Mesodermal cell (in vitro differentiated cells): Measurements from ENCODE around the gene CMTR1.

ENCODE experiments used
- H3K27ac ChIP-seq: 2 replicates; pipeline ENCODE4 v1.7.0; 2013; ENCODE audit warnings: mild to moderate bottlenecking, low read depth, low read length, moderate library complexity; ENCODE audit not compliant: severe bottlenecking
- H3K36me3 ChIP-seq: 2 replicates; pipeline ENCODE4 v1.7.1; 2013; ENCODE audit warnings: mild to moderate bottlenecking, low read length, moderate library complexity; ENCODE audit not compliant: control insufficient read depth, insufficient read depth
- H3K4me1 ChIP-seq: one replicate; pipeline ENCODE4 v1.7.1; 2013; ENCODE audit warnings: mild to moderate bottlenecking, low read length; ENCODE audit not compliant: insufficient read depth, control insufficient read depth, poor library complexity, severe bottlenecking
- H3K4me3 ChIP-seq: 2 replicates; pipeline ENCODE4 v1.7.0; 2013; ENCODE audit warnings: low read length, control low read depth, mild to moderate bottlenecking; ENCODE audit not compliant: insufficient read depth, poor library complexity, severe bottlenecking; ENCODE audit errors: extremely low read depth
- H3K9me3 ChIP-seq: 2 replicates; pipeline ENCODE4 v1.7.1; 2013; ENCODE audit warnings: mild to moderate bottlenecking, low read length, moderate library complexity; ENCODE audit not compliant: control insufficient read depth
- WGBS, 2 experiments: methylation state at CpG; one replicate each; pipeline ENCODE4 v1.1.5; 2013; ENCODE audit warnings: missing lambda C conversion rate in 2 of 2; ENCODE audit not compliant: insufficient coverage in 2 of 2; 5-methylcytosine and 5-hydroxymethylcytosine counted together

CMTR1 gene

DNA sequence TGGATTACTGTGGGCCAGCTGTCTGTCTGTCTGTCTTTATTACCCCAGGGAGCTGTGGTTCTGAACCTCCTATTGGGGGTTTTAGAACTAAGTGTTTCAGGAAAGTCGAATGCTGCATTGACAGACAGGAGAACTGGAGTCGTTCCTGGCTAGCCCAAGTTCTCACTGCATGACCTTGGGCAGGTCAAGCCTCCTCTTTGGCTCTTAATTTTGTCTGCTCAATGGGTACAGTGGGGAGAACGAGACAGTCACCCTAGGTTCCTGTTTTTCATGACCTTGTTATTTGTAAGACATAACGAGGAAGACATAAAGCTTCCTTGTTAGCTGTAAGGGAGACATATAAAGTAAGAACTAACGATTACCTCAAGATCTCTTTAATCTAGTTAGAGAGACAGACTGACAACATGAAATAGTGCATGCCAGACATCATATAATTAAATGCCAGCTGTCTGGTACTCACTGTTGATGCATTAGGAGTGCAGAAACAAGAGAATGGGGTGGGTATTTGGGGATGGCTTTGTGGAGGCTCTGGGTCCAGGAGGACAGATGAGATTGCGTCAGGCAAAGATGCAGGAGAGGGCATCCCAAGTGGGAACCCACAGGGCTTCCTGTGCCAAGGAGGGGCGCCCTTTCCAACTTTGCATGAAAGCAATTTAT, 70.4 kb downstream of the CMTR1 start:
- no peak overlapping the region for H3K27ac ChIP-seq
- H3K36me3 ChIP-seq = no peaks in the 10 kb centered on the region
- H3K4me1 ChIP-seq = no peaks in the 10 kb centered on the region
- H3K4me3 ChIP-seq = no peak overlapping the region
- WGBS, 2 experiments = 91% methylated on average over 6 of the region's 7 CpGs
- no peaks in the 10 kb centered on the region for H3K9me3 ChIP-seq

DNA sequence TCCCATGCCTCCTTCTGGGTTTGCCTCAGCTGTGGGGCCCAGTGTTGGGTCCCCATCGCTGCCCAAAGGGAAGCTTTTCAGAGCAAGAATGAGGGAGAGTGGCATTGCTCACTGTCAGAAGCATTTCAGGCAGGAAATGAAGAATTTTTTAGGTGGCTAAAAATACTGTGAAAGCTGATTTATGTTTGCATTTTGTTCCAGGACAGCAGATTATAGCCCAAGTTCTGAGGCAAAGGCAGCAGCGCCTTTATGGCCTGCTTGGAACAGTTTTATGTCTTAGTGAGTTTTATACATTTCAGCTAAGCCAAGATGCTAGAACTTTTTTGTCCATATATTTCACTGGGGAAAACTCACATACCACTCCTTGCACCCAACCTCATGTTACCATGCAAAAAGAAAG, 71.0 kb downstream of the CMTR1 start:
- Histone ChIP-seq H3K36me3 (no peaks in the 10 kb centered on the region), H3K27ac (no peak overlapping the region), H3K4me3 (no peak overlapping the region), H3K4me1 (no peaks in the 10 kb centered on the region), H3K9me3 (no peaks in the 10 kb centered on the region)
- WGBS, 2 experiments = no CpG with 5 or more reads among the region's 2 CpGs

DNA sequence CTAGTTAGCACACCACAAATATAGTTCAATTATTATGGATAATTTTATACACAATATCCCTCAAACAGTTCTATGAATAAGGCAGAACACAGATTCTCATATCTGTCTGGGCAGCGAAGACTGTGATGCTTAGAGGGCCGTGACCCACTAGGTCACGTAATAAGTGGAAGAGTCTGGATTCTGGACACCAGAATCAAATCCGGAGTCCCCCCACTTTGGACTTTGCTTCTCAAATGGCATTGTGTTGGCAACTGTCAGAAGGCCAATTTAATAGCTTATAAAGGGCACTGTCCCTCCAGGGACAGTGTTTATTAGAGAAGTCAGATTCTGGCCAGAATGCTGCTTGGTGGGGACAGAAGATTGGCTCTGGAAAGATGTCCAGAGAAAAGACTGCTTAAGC, 73.5 kb downstream of the CMTR1 start:
- Histone ChIP-seq H3K27ac (no peak overlapping the region), H3K4me3 (no peak overlapping the region), H3K4me1 (no peaks in the 10 kb centered on the region), H3K36me3 (no peaks in the 10 kb centered on the region), H3K9me3 (no peaks in the 10 kb centered on the region)
- WGBS, 2 experiments = 69 to 75% methylated on average over 4 of the region's 4 CpGs

DNA sequence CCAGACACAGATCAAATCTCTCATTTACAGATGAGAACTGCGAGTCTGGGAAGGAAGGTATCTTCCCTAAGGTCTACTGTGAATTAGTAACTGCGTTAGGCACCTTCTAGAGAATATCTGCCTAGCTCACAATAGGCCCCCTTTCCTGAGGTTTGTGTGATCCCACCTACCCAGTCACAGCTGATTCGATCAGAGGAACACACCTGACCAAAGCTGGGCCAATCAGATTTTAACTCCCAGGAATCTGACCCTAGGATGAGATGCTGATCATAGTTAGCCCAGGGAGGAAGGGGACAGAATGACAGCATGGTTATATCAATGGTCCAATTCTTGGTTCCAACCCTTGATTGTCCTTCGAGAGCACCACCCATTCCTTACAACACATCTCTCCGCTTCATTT, 74.1 kb downstream of the CMTR1 start:
- Histone ChIP-seq H3K36me3 (no peaks in the 10 kb centered on the region), H3K9me3 (no peaks in the 10 kb centered on the region), H3K27ac (no peak overlapping the region)

DNA sequence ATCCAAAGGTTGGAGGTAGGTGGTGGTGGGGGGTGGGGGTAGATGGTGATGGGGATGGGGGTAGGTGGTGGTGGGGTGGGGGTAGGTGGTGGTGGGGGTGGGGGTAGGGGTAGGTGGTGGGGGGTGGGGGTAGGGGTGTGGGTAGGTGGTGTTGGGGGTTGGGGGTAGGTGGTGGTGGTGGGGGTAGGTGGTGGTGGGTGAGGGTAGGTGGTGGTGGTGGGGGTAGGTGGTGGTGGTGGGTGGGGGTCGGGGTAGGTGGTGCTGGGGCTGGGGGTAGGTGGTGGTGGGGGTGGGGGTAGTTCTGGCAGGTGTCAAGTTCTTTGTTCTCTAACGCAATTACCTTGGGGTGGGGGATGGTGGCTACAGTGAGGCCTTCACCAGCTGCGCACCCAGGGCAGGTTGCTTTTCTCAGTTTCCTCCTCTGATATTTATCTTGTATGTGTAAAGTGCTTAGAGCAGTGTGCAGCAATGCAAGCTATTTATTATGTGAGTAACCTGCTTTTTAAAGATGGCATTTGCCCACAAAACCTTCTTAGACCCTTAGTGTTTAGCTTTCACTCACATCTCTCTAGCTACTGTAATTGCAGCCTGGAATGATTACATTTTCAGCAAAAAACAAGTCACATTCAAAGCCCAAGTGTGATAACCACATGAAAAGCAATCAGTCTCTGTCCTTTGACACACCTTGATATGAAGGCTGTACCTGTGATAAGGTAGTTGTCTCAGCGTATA, 74.8 kb downstream of the CMTR1 start:
- Histone ChIP-seq H3K4me3 (no peak overlapping the region), H3K4me1 (peaks cover 4% of the 10 kb centered on the region), H3K9me3 (no peaks in the 10 kb centered on the region), H3K27ac (no peak overlapping the region), H3K36me3 (no peaks in the 10 kb centered on the region)
- 100% methylated on average over 1 of the region's 4 CpGs; no CpG with 5 or more reads in 1 of the 2 experiments for WGBS, 2 experiments

More for the DNA sequence above, 74.1 kb downstream of the CMTR1 start:
- 93 to 100% methylated on average over 2 of the region's 5 CpGs for WGBS, 2 experiments
- H3K4me1 ChIP-seq = no peaks in the 10 kb centered on the region
- H3K4me3 ChIP-seq = no peak overlapping the region

DNA sequence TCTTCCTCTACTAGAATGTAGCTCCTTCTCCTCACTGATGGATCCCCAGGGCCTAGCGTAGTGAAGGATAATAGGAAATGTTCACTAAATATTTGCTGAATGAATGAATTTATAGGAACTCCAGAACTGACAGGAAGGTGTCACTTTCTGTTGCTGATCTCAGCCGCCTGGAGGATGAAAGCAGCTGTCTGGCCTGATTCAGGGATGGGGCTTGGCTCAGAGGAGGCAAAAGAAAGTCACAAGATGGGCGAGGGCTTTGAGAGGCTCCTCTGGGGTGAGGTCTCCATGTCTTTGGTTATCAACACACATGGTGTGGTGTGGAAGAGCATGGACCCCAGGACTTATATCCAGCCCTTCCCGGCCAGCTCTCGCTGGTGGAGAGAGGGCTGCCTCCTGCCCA, 78.2 kb downstream of the CMTR1 start:
- no peaks in the 10 kb centered on the region for H3K36me3 ChIP-seq
- H3K27ac ChIP-seq = no peak overlapping the region
- WGBS, 2 experiments = 91 to 96% methylated on average over 3 to 4 of the region's 5 CpGs
- no peaks in the 10 kb centered on the region for H3K9me3 ChIP-seq
- H3K4me1 ChIP-seq = peaks cover 16% of the 10 kb centered on the region
- H3K4me3 ChIP-seq = no peak overlapping the region

DNA sequence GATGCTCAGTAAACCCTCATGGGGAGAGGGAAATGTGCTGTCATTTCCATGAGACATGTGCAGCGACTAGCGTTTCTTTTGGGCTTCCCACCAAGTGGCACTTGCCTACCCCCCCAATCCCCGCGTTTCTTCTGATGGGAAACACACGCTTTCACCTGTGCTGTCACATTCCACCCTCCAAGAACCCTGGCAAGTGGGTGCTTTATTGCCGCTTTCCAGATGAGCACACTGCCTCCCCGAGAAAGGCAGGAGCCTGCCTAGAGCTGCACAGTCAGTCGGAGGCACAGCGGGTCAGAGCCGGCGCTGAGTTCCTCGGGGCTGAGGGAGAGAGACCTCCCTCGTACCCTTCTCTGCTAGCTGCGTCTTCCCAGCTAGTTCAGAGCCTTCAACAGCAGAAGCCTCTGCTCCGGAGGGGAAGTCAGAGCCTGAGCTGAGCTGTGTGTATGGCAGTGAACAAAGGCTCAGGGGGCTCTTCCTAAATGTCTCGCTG, 78.9 kb downstream of the CMTR1 start:
- H3K4me1 ChIP-seq = peaks cover 20% of the 10 kb centered on the region
- H3K27ac ChIP-seq = no peak overlapping the region

DNA sequence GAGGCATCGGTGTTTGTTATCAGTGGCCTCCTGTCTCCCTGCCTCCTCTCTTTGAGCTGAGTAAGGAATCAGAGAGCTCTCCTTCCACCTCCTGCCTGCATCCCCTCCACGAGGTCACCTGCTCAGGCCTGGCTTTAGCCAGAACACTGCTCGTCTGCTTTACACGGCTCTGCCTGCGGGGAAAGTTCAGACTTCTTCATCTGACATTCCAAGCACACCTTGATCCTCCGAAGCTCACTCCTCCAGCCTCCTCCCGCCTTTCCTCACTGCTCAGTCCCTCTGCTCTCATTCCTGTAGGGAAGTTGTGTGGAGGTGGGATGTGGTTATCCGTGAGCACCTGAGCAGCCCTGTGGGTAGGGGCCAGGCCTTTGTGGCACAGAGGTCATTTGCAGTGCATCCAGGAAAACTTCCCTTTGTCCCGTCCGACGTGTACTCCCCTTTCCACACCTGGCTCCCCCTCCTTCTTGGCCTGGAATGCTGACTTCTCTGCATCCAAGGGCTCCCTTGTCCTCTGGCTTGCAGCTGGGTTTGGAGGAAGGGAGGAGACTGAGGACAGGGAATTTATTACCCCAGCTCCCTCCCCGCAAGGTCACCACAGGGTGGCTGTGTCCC, 79.5 kb downstream of the CMTR1 start:
- H3K4me3 ChIP-seq = no peak overlapping the region
- H3K4me1 ChIP-seq = peaks cover 20% of the 10 kb centered on the region
- H3K27ac ChIP-seq = no peak overlapping the region
- WGBS, 2 experiments = 13 to 17% methylated on average over 6 to 8 of the region's 12 CpGs
- no peaks in the 10 kb centered on the region for H3K9me3 ChIP-seq
- H3K36me3 ChIP-seq = no peaks in the 10 kb centered on the region

More for the DNA sequence above, 78.9 kb downstream of the CMTR1 start:
- Histone ChIP-seq H3K4me3 (no peak overlapping the region), H3K36me3 (no peaks in the 10 kb centered on the region), H3K9me3 (no peaks in the 10 kb centered on the region)
- 29 to 35% methylated on average over 11 to 16 of the region's 16 CpGs for WGBS, 2 experiments

DNA sequence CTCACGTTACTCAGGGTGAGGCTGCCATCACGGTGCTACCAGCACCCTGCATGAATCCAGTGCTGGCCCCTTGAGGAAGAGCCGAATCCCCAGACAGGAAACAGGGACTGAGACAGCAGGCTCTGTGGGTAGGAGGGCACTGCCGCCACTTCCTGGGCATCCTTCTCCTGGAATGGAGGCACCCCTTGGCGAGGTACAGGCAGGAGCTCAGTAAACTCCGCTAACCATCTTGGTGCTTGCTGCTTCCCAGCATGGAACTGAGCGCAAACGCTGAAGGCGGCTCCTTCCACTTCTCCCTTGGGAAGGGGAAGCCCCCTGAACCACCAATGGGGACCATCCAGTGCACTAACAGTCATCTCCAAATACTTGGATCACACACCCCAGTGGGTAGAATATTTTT, 80.1 kb downstream of the CMTR1 start:
- WGBS, 2 experiments = 25 to 39% methylated on average over 6 to 9 of the region's 9 CpGs
- Histone ChIP-seq H3K27ac (no peak overlapping the region), H3K36me3 (no peaks in the 10 kb centered on the region), H3K4me3 (no peak overlapping the region), H3K9me3 (no peaks in the 10 kb centered on the region), H3K4me1 (peaks cover 20% of the 10 kb centered on the region)

DNA sequence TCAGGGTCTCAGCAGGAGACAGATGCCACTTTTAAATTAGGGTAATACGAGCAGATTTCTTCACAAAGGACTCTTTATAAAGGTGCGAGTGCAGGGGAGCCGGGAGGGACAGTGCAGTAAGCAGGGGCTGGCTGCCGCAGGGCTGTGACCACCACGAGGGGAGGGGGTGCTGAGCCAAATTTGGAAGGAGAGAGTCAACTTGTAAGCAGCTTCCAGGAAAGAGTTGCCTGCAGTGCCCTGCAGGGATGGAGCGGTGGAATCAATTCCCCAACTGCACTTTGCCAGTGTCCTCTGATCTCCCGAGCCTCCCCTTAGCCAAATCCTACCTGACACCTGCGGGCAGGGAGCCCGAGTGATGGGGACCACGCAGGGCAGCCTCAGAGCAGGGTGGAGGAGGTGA, 80.6 kb downstream of the CMTR1 start:
- H3K4me3 ChIP-seq = no peak overlapping the region
- no peak overlapping the region for H3K27ac ChIP-seq
- H3K36me3 ChIP-seq = no peaks in the 10 kb centered on the region
- 7 to 24% methylated on average over 7 to 8 of the region's 10 CpGs for WGBS, 2 experiments
- no peaks in the 10 kb centered on the region for H3K9me3 ChIP-seq
- peaks cover 20% of the 10 kb centered on the region for H3K4me1 ChIP-seq
